ENCODE measurements around the gene TRIM69. TPM values are rescaled to one million over a fixed set of nuclear protein-coding genes. Genes with fewer than 3 reads are reported as not detected.

The TRIM69 gene
- total and polyA plus RNA-seq, 2 of the 8 experiments (the other 6 are each of a cell fraction or from before 2014, with no cell fraction given) = 4.3 to 6.2 TPM

DNA sequence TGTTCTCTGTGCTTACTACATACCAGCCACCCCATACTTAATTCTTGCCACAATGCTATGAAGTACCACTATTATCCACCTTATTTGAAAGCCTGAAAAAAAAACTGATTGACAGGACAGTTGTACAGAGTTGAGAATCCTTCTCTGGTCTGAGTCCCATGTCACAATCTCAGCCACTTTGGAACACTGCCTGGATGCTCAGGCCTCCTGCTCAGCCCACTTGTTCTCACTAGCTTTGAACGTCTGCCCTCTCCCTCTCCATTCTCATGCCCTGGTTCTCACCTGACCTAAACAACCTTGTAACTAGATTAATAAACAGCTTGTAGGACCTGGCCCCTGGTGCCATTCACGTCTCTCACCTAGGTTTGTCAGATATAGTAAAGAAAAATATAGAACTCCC lies 53.9 kb downstream of the TRIM69 start:
- POLR2A ChIA-PET (ENCODE audit: partially characterized antibody) = interaction anchor here (0.6 kb wide), 1 partner anchor 516 kb away, joined by 3 read pairs; no protein-coding TSS in a partner anchor
- CTCF ChIA-PET (ENCODE audit: partially characterized antibody) = interaction anchor here (1.0 to 1.5 kb wide), 2 partner anchors 54 to 127 kb away, joined by 3 to 4 read pairs; partner anchors contain the start of genes SPG11 and TRIM69

More for the DNA sequence above, 53.9 kb downstream of the TRIM69 start:
- Histone ChIP-seq H2BK5ac (ENCODE audit: low read depth, low read length) (no peak overlapping the region), H3K23ac (ENCODE audit: insufficient read length) (no peak overlapping the region), H3K36me3 (ENCODE audit: control insufficient read depth in 2 of 4, insufficient read depth in 4 of 4, low read length in 3 of 4) (no peaks in the 10 kb centered on the region), H2AFZ (ENCODE audit: low read length) (no peak overlapping the region), H3K23me2 (ENCODE audit: low read depth, low read length) (no peaks in the 10 kb centered on the region; the same call in 1 of the 2 replicates), H4K8ac (ENCODE audit: extremely low read depth, insufficient read depth, low read length) (no peak overlapping the region), H3K4me2 (ENCODE audit: insufficient read depth in 1 of 2, low read depth in 2 of 2, low read length in 2 of 2) (no peak overlapping the region), H3K4me1 (replicated peaks in 1 of 4; ENCODE audit: control insufficient read depth in 3 of 4, insufficient read depth in 4 of 4, low read length in 3 of 4) (no peaks in the 10 kb centered on the region), H2BK15ac (ENCODE audit: low read length) (no peak overlapping the region), H4K91ac (replicated peaks; ENCODE audit: insufficient read length, low read length) (no peak overlapping the region), H3K9ac (replicated peaks in 1 of 4; ENCODE audit: extremely low read depth in 1 of 4, low read depth in 3 of 4, low read length in 3 of 4) (no peak overlapping the region), H4K20me1 (replicated peaks in 1 of 2; ENCODE audit: control insufficient read depth in 1 of 2, insufficient read depth in 2 of 2, low read length in 2 of 2) (no peaks in the 10 kb centered on the region), H3K9me3 (ENCODE audit: insufficient read depth in 2 of 2, low read depth in 1 of 2, low read length in 1 of 2) (no peaks in the 10 kb centered on the region), H2BK12ac (ENCODE audit: low read depth, low read length) (no peak overlapping the region), H3K18ac (ENCODE audit: extremely low read depth, low read length) (no peak overlapping the region), H3K79me1 (ENCODE audit: low read depth, low read length) (no peaks in the 10 kb centered on the region), H2BK120ac (replicated peaks; ENCODE audit: low read depth, low read length) (no peak overlapping the region), H3K56ac (replicated peaks; ENCODE audit: insufficient read length, low read depth, low read length) (no peak overlapping the region), H3K14ac (ENCODE audit: insufficient read length) (no peak overlapping the region), H3K27ac (ENCODE audit: low read depth, low read length) (no peak overlapping the region), H2BK20ac (ENCODE audit: low read length) (no peak overlapping the region), H2AK5ac (ENCODE audit: low read depth, low read length) (no peak overlapping the region), H3K27me3 (replicated peaks in 1 of 4; ENCODE audit: control insufficient read depth in 3 of 4, extremely low read depth in 1 of 4, insufficient read depth in 3 of 4, low read length in 3 of 4) (no peaks in the 10 kb centered on the region), H3K4me3 (ENCODE audit: extremely low read depth in 1 of 4, insufficient read depth in 2 of 4, low read depth in 3 of 4, low read length in 4 of 4) (no peak overlapping the region), H3K4ac (replicated peaks; ENCODE audit: insufficient read length, low read depth, low read length) (no peak overlapping the region), H4K5ac (ENCODE audit: insufficient read length, low read depth, low read length) (no peak overlapping the region), H3K79me2 (ENCODE audit: control insufficient read depth in 1 of 2, insufficient read depth in 2 of 2, low read length in 2 of 2) (no peaks in the 10 kb centered on the region)
- FAIRE-seq (no peak), DNase-seq (ENCODE audit: low read depth in 1 of 2, low spot score in 2 of 2) (no peak)
- no peak for TF ChIP-seq SAP30 (IDR thresholded peaks at IDR 0.05; ENCODE audit: insufficient read depth, insufficient replicate concordance, low read length)
- TF ChIP-seq RAD21 (IDR thresholded peaks at IDR 0.05 in 1 of 2, conservative IDR thresholded peaks at IDR 0.05 in 1 of 2; ENCODE audit: low read depth in 2 of 2, low read length in 2 of 2) = no peak
- TF ChIP-seq HDAC2 (IDR thresholded peaks at IDR 0.05; ENCODE audit: borderline replicate concordance in 1 of 2, low read depth in 2 of 2, low read length in 2 of 2) = no peak
- TF ChIP-seq JUND (IDR thresholded peaks at IDR 0.05; ENCODE audit: low read length) = no peak
- TF ChIP-seq, protein P1, sequence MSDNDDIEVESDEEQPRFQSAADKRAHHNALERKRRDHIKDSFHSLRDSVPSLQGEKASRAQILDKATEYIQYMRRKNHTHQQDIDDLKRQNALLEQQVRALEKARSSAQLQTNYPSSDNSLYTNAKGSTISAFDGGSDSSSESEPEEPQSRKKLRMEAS (IDR thresholded peaks at IDR 0.05) = no peak
- TF ChIP-seq YY1 (IDR thresholded peaks at IDR 0.05; ENCODE audit: low read depth, low read length) = no peak
- no peak for TF ChIP-seq TCF12 (IDR thresholded peaks at IDR 0.05; ENCODE audit: low read depth, low read length)
- TF ChIP-seq, protein P2, sequence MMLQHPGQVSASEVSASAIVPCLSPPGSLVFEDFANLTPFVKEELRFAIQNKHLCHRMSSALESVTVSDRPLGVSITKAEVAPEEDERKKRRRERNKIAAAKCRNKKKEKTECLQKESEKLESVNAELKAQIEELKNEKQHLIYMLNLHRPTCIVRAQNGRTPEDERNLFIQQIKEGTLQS (IDR thresholded peaks at IDR 0.05; ENCODE audit: insufficient read depth, low read depth, low read length) = no peak
- no peak for TF ChIP-seq RFX5 (IDR thresholded peaks at IDR 0.05; ENCODE audit: borderline replicate concordance, low read depth, low read length)
- no peak for TF ChIP-seq JUN (IDR thresholded peaks at IDR 0.05; ENCODE audit: low read depth, low read length)
- TF ChIP-seq TAF7 (optimal IDR thresholded peaks at IDR 0.05; ENCODE audit: borderline replicate concordance, low read depth, low read length) = no peak
- TF ChIP-seq EGR1 (IDR thresholded peaks at IDR 0.05; ENCODE audit: borderline replicate concordance, low read depth, low read length) = no peak
- WGBS, 2 experiments (ENCODE audit: extremely low coverage in 1 of 2, insufficient coverage in 1 of 2, insufficient read length in 1 of 2, insufficient replicate concordance in 2 of 2, low coverage in 1 of 2, low lambda C conversion rate in 2 of 2, missing lambda C conversion rate in 1 of 2) = 88% methylated on average over 2 of the region's 2 CpGs; no CpG with 5 or more reads in 1 of the 2 experiments

Data from H1 (cell line).